Neural crest cell (in vitro differentiated cells): ENCODE results near the gene CWC27. TPM values are rescaled to one million over a fixed set of nuclear protein-coding genes. Genes with fewer than 3 reads are reported as not detected.

Experiments used
- DNase-seq: peaks from one replicate; pipeline ENCODE4 v3.0.0; 2021; ENCODE audit warnings: low read depth, mixed read lengths, low spot score
- H3K27ac Mint-ChIP-seq: one replicate; pipeline ENCODE4 v1.8.0; 2021; ENCODE audit warnings: mild to moderate bottlenecking, mixed read lengths; ENCODE audit not compliant: unreplicated experiment
- H3K27me3 Mint-ChIP-seq: 2 replicates; pipeline ENCODE4 v1.8.0; 2021; ENCODE audit warnings: low read depth, mild to moderate bottlenecking, mixed read lengths
- H3K36me3 Mint-ChIP-seq: 2 replicates; pipeline ENCODE4 v1.8.0; 2021; ENCODE audit warnings: low read depth, mild to moderate bottlenecking, mixed read lengths
- H3K4me1 Mint-ChIP-seq: 2 replicates; pipeline ENCODE4 v1.8.0; 2021; ENCODE audit warnings: mixed read lengths
- H3K4me3 Mint-ChIP-seq: one replicate; pipeline ENCODE4 v1.8.0; 2021; ENCODE audit warnings: mild to moderate bottlenecking, mixed read lengths
- H3K9me3 Mint-ChIP-seq: 2 replicates; pipeline ENCODE4 v1.8.0; 2021; ENCODE audit warnings: mixed read lengths
- total RNA-seq: library from RNA; stranded (reverse); gene quantifications from 2 replicates; pipeline ENCODE4 v1.2.1, GENCODE V29; 2021
- TF ChIP-seq, protein P1 (sequence below): fragments of 200-600 bp; sonication (generic); conservative IDR thresholded peaks from 2 replicates; pipeline ENCODE4 v1.5.0; 2021; ENCODE audit warnings: antibody characterized with exemption, mild to moderate bottlenecking

The CWC27 gene
- total RNA-seq, 1 donor from 2014 or later: 29.4 TPM

DNA sequence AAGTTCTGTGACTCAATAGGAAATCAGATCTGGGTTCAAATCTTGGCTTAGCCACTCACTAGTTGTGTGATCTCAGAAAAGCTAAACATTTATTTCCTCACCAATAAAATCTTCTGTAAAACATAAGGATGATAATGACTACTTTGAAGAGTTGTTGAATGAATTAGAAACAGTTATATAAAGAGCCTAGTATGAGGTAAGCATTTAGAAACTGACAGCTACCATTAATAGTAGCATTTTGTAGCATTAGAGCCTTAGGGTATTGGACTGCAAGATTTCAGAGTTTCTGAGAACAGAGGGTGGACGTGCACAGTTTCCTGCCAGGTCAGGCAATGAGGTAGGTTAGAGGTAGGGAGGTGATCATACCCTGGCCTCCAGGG is 293.2 kb downstream of the CWC27 start:
- H3K4me3 Mint-ChIP-seq: no peak overlapping the region
- no peak overlapping the region for H3K27ac Mint-ChIP-seq
- no peaks in the 10 kb centered on the region for H3K36me3 Mint-ChIP-seq
- no peaks in the 10 kb centered on the region for H3K27me3 Mint-ChIP-seq
- H3K9me3 Mint-ChIP-seq: peaks cover 4% of the 10 kb centered on the region
- H3K4me1 Mint-ChIP-seq: peaks cover 9% of the 10 kb centered on the region
- TF ChIP-seq, protein P1, sequence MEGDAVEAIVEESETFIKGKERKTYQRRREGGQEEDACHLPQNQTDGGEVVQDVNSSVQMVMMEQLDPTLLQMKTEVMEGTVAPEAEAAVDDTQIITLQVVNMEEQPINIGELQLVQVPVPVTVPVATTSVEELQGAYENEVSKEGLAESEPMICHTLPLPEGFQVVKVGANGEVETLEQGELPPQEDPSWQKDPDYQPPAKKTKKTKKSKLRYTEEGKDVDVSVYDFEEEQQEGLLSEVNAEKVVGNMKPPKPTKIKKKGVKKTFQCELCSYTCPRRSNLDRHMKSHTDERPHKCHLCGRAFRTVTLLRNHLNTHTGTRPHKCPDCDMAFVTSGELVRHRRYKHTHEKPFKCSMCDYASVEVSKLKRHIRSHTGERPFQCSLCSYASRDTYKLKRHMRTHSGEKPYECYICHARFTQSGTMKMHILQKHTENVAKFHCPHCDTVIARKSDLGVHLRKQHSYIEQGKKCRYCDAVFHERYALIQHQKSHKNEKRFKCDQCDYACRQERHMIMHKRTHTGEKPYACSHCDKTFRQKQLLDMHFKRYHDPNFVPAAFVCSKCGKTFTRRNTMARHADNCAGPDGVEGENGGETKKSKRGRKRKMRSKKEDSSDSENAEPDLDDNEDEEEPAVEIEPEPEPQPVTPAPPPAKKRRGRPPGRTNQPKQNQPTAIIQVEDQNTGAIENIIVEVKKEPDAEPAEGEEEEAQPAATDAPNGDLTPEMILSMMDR: no peak
- no peak for DNase-seq

DNA sequence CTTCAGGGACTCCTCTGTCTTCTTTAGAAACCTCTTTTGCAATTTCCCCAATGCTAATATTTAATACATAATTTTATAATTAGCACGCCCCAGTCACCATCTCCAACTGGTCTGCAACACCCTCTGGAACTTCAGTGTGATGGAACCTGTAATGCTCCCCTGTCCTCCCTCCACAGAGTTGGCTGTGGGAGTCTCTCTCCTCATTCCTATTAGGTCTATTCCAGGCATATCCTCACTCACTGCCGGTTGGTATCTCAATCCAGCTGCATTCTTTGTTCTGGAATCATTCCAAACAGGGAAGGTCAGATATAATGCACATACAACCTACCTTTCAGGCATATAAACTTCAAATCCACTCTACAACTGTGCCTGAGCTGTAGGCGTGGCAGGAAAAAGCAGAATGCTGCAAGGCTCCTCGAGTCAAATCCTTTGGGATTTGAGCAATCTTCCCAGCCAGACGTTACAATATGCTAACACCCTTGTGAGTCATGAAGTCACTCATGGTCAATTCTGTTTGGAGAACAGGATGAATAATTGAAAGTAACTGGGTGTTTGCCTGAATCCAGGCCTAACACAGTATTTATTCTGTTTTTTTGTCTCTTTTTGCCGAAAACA is 293.8 kb downstream of the CWC27 start:
- no peak for DNase-seq
- Mint-ChIP-seq H3K27me3 (no peaks in the 10 kb centered on the region), H3K4me3 (no peak overlapping the region), H3K36me3 (no peaks in the 10 kb centered on the region), H3K9me3 (peaks cover 4% of the 10 kb centered on the region), H3K27ac (no peak overlapping the region), H3K4me1 (peaks cover 9% of the 10 kb centered on the region)
- TF ChIP-seq, protein P1: no peak

DNA sequence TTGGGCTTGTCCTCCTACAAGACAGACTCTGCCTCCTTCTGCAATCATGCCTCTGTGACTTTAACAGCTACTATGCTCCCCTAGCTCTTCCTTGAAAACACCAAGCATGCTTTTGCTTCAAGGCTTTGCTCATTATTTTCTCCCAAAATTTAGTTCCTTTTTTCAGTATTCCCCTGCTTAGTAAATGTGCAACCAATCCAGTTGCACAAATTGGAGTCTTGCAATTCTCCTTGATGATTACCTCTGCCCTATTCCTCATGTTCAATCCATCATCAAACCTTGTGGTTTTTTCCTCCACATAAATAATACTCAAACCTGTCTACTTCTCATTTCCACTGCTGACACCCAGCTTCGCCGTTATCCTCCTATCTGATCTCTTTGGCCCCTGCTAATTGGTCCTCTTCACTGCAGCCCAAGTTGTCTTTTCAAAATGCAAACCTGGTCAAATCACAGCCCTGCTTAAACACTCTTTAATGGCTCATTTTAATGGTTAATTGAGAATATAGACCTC is 296.3 kb downstream of the CWC27 start:
- TF ChIP-seq, protein P1: no peak
- Mint-ChIP-seq H3K4me1 (peaks cover 12% of the 10 kb centered on the region), H3K27me3 (no peaks in the 10 kb centered on the region), H3K27ac (no peak overlapping the region), H3K4me3 (no peak overlapping the region), H3K36me3 (no peaks in the 10 kb centered on the region), H3K9me3 (peaks cover 4% of the 10 kb centered on the region)
- no peak for DNase-seq

DNA sequence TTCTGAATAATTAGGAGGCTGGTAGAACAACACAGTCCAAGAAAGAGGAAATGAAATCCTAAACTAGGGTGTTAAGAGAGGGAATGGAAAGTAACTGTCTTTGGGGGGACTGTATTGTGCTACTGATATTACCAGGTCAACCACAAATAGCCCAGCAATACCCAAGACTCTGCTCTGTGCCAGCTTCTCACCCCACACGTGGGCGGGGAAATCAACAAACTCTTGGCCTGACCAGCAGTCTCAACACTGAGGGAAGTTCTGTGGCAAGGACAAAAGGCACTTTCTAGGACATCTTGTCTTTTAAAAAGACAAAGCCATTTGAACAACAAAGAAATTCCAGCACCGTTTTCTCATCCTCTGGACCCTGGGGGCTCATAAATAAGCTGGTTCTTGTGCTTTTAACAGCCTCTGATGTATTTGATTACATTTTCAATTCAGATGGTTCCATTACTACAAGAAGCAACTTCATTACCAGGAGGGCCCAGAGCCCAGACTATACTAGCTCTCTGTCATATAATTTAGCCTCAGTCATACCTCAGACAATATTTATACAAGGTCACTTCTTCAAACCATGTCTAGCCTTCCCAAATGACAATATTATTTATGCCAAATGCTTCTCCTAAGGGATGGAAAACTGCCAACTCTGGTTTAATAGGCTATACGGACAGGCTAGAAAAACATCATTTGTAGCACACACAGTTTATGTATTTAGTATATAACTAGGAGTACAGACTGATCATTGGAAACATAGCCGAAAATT is 297.8 kb downstream of the CWC27 start:
- Mint-ChIP-seq H3K27ac (no peak overlapping the region), H3K36me3 (no peaks in the 10 kb centered on the region), H3K9me3 (peaks cover 4% of the 10 kb centered on the region), H3K27me3 (no peaks in the 10 kb centered on the region), H3K4me1 (peaks cover 14% of the 10 kb centered on the region), H3K4me3 (no peak overlapping the region)
- DNase-seq: no peak
- TF ChIP-seq, protein P1: no peak

DNA sequence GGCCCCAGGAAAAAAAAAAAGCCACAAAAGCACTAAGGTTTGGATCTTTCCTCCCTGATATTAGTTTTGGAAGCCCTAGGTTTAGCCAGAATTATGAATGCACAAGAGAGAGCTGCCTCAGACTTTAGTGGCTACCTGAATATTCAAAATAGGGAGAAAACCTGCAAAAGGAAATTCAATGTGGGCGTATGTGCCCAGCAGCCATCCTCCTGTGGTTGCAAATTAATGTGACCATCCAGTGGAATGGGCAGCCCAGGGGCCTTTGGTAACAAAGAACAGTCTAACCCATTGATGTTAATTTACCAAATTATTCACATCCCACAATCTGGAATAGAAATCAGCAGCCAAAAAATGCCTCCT is 298.4 kb downstream of the CWC27 start:
- H3K9me3 Mint-ChIP-seq: peaks cover 4% of the 10 kb centered on the region
- H3K36me3 Mint-ChIP-seq: no peaks in the 10 kb centered on the region
- TF ChIP-seq, protein P1: no peak
- H3K4me1 Mint-ChIP-seq: peaks cover 19% of the 10 kb centered on the region
- H3K4me3 Mint-ChIP-seq: no peak overlapping the region
- H3K27me3 Mint-ChIP-seq: no peaks in the 10 kb centered on the region
- no peak for DNase-seq
- H3K27ac Mint-ChIP-seq: no peak overlapping the region

Other genes starting within 250 kb of the CWC27 start
- gene SHISAL2B, start 78.4 kb upstream of the CWC27 start, total RNA-seq: 0.55 and 0.93 TPM in 2 replicates
- 26.4 and 28.6 TPM in 2 replicates for gene SREK1IP1, start 239 bp upstream of the CWC27 start, total RNA-seq